Activated CD4-positive, alpha-beta memory T cell treated with anti-CD3 and anti-CD28 coated beads for 36 hours (primary cell): ENCODE measurements around the gene SLC25A51. TPM values are rescaled to one million over a fixed set of nuclear protein-coding genes. Genes with fewer than 3 reads are reported as not detected.

Experiments used
- CTCF ChIA-PET: fragments of 350-600 bp; sonication (Branson Sonifier 250); formaldehyde crosslinking; loops from one replicate; lab custom pipeline; 2021; ENCODE audit warnings: antibody characterized with exemption, inconsistent platforms; lab: Charles Lee
- POLR2A ChIA-PET: fragments of 350-600 bp; sonication (Branson Sonifier 250); formaldehyde crosslinking; loops from one replicate; lab custom pipeline; 2021; ENCODE audit warnings: antibody characterized with exemption; lab: Charles Lee
- DNase-seq: peaks from one replicate; pipeline ENCODE4 v3.0.0-alpha.2; 2020
- H3K27ac Mint-ChIP-seq: one replicate; pipeline ENCODE4 v1.8.0; 2021; ENCODE audit warnings: mixed read lengths
- H3K27me3 Mint-ChIP-seq: one replicate; pipeline ENCODE4 v1.8.0; 2021; ENCODE audit warnings: mixed read lengths
- H3K36me3 Mint-ChIP-seq: one replicate; pipeline ENCODE4 v1.8.0; 2021; ENCODE audit warnings: mixed read lengths
- H3K4me1 Mint-ChIP-seq: one replicate; pipeline ENCODE4 v1.8.0; 2021; ENCODE audit warnings: low read depth, mixed read lengths
- H3K4me3 Mint-ChIP-seq: one replicate; pipeline ENCODE4 v1.8.0; 2021; ENCODE audit warnings: mild to moderate bottlenecking, mixed read lengths
- H3K9me3 Mint-ChIP-seq: one replicate; pipeline ENCODE4 v1.8.0; 2021; ENCODE audit warnings: mixed read lengths
- intact Hi-C: fragments of 100-400 bp; cut with micrococcal nuclease; formaldehyde crosslinking; loops from one replicate; pipeline ENCODE4 v1.15.1; 2023
- total RNA-seq, 2 experiments: library from RNA; stranded (reverse); gene quantifications; one replicate each; pipeline ENCODE4 v1.2.3, GENCODE V29; 2021

The SLC25A51 gene
- total RNA-seq, 2 experiments from 2014 or later = 24.0 to 25.8 TPM

GRCh38 chr9:37923118-37923795 lies 19.3 kb upstream of the SLC25A51 start:
- ChIA-PET CTCF (interaction anchor here (0.7 kb wide), 1 partner anchor 64 kb away, joined by 3 read pairs; no protein-coding TSS in a partner anchor), POLR2A (no interaction called here)
- no peak for DNase-seq
- no peaks in the 10 kb centered on the region for H3K27me3 Mint-ChIP-seq
- H3K4me3 Mint-ChIP-seq = no peak overlapping the region
- no peak overlapping the region for H3K27ac Mint-ChIP-seq
- peaks cover 2% of the 10 kb centered on the region for H3K4me1 Mint-ChIP-seq
- no peaks in the 10 kb centered on the region for H3K9me3 Mint-ChIP-seq
- intact Hi-C loops = no loop called here
- no peaks in the 10 kb centered on the region for H3K36me3 Mint-ChIP-seq

GRCh38 chr9:37922363-37923117 lies 18.6 kb upstream of the SLC25A51 start:
- Mint-ChIP-seq H3K4me3 (no peak overlapping the region), H3K27ac (no peak overlapping the region), H3K27me3 (no peaks in the 10 kb centered on the region), H3K9me3 (no peaks in the 10 kb centered on the region), H3K4me1 (peaks cover 2% of the 10 kb centered on the region), H3K36me3 (no peaks in the 10 kb centered on the region)
- intact Hi-C loops = no loop called here
- ChIA-PET POLR2A (no interaction called here), CTCF (no interaction called here)
- DNase-seq = no peak

- H3K36me3 Mint-ChIP-seq = no peaks in the 10 kb centered on the region
- H3K27me3 Mint-ChIP-seq = no peaks in the 10 kb centered on the region
- no peak overlapping the region for H3K27ac Mint-ChIP-seq
- intact Hi-C loops = no loop called here
- no peaks in the 10 kb centered on the region for H3K9me3 Mint-ChIP-seq
- ChIA-PET POLR2A (no interaction called here), CTCF (interaction anchor here (1.1 kb wide), 1 partner anchor 166 kb away, joined by 3 read pairs; no protein-coding TSS in a partner anchor)
- H3K4me3 Mint-ChIP-seq = no peak overlapping the region
- H3K4me1 Mint-ChIP-seq = peaks cover 2% of the 10 kb centered on the region
- DNase-seq = no peak
These were observed 17.8 kb upstream of the SLC25A51 start for GRCh38 chr9:37921546-37922300.

GRCh38 chr9:37921168-37921510 lies 17.2 kb upstream of the SLC25A51 start:
- intact Hi-C loops = no loop called here
- ChIA-PET CTCF (interaction anchor here (1.1 kb wide), 1 partner anchor 167 kb away, joined by 3 read pairs; no protein-coding TSS in a partner anchor), POLR2A (no interaction called here)
- H3K9me3 Mint-ChIP-seq = no peaks in the 10 kb centered on the region
- H3K36me3 Mint-ChIP-seq = no peaks in the 10 kb centered on the region
- H3K4me3 Mint-ChIP-seq = no peak overlapping the region
- H3K27me3 Mint-ChIP-seq = no peaks in the 10 kb centered on the region
- H3K4me1 Mint-ChIP-seq = peaks cover under 1% of the 10 kb centered on the region
- no peak for DNase-seq
- H3K27ac Mint-ChIP-seq = no peak overlapping the region

- H3K36me3 Mint-ChIP-seq = no peaks in the 10 kb centered on the region
- DNase-seq = peak; percentile 46
- H3K27ac Mint-ChIP-seq = no peak overlapping the region
- CTCF ChIA-PET = interaction anchor here (1.1 kb wide), 1 partner anchor 167 kb away, joined by 3 read pairs; no protein-coding TSS in a partner anchor
- no peaks in the 10 kb centered on the region for H3K4me1 Mint-ChIP-seq
- no peaks in the 10 kb centered on the region for H3K27me3 Mint-ChIP-seq
- no peaks in the 10 kb centered on the region for H3K9me3 Mint-ChIP-seq
- POLR2A ChIA-PET = no interaction called here
- no peak overlapping the region for H3K4me3 Mint-ChIP-seq
- intact Hi-C loops = no loop called here
These were observed 16.7 kb upstream of the SLC25A51 start for GRCh38 chr9:37920471-37921167.

GRCh38 chr9:37919956-37920335 lies 16.0 kb upstream of the SLC25A51 start:
- Mint-ChIP-seq H3K27ac (no peak overlapping the region), H3K4me3 (no peak overlapping the region), H3K4me1 (no peaks in the 10 kb centered on the region), H3K36me3 (no peaks in the 10 kb centered on the region), H3K27me3 (no peaks in the 10 kb centered on the region), H3K9me3 (no peaks in the 10 kb centered on the region)
- intact Hi-C loops = loop anchor here (10.0 kb wide), 1 partner anchor 445 kb away; no protein-coding TSS in a partner anchor
- ChIA-PET CTCF (interaction anchor here (0.6 kb wide), 1 partner anchor 23 kb away, joined by 3 read pairs; no protein-coding TSS in a partner anchor), POLR2A (no interaction called here)
- no peak for DNase-seq

- POLR2A ChIA-PET = no interaction called here
- H3K4me3 Mint-ChIP-seq = no peak overlapping the region
These were observed 15.5 kb upstream of the SLC25A51 start for GRCh38 chr9:37919246-37919955.

GRCh38 chr9:37918665-37919170 lies 14.8 kb upstream of the SLC25A51 start:
- CTCF ChIA-PET = no interaction called here
- Mint-ChIP-seq H3K4me3 (no peak overlapping the region), H3K9me3 (no peaks in the 10 kb centered on the region), H3K4me1 (no peaks in the 10 kb centered on the region), H3K36me3 (no peaks in the 10 kb centered on the region), H3K27ac (no peak overlapping the region), H3K27me3 (no peaks in the 10 kb centered on the region)
- intact Hi-C loops = loop anchor here (10.0 kb wide), 1 partner anchor 446 kb away; no protein-coding TSS in a partner anchor
- POLR2A ChIA-PET = no interaction called here
- no peak for DNase-seq

More at GRCh38 chr9:37919246-37919955, 15.5 kb upstream of the SLC25A51 start:
- H3K27me3 Mint-ChIP-seq = no peaks in the 10 kb centered on the region
- H3K9me3 Mint-ChIP-seq = no peaks in the 10 kb centered on the region
- H3K4me1 Mint-ChIP-seq = no peaks in the 10 kb centered on the region
- no peak overlapping the region for H3K27ac Mint-ChIP-seq
- H3K36me3 Mint-ChIP-seq = no peaks in the 10 kb centered on the region
- CTCF ChIA-PET = interaction anchor here (0.6 kb wide), 1 partner anchor 23 kb away, joined by 3 read pairs; no protein-coding TSS in a partner anchor
- intact Hi-C loops = loop anchor here (10.0 kb wide), 1 partner anchor 445 kb away; no protein-coding TSS in a partner anchor
- no peak for DNase-seq

- Mint-ChIP-seq H3K27me3 (no peaks in the 10 kb centered on the region), H3K9me3 (no peaks in the 10 kb centered on the region), H3K4me3 (no peak overlapping the region), H3K27ac (no peak overlapping the region), H3K36me3 (no peaks in the 10 kb centered on the region), H3K4me1 (no peaks in the 10 kb centered on the region)
- POLR2A ChIA-PET = no interaction called here
- intact Hi-C loops = loop anchor here (10.0 kb wide), 1 partner anchor 447 kb away; no protein-coding TSS in a partner anchor
- CTCF ChIA-PET = interaction anchor here (0.6 kb wide), 1 partner anchor 392 kb away, joined by 3 read pairs; no protein-coding TSS in a partner anchor
- DNase-seq = no peak
These were observed 14.1 kb upstream of the SLC25A51 start for GRCh38 chr9:37917801-37918664.

GRCh38 chr9:37917313-37917731 lies 13.4 kb upstream of the SLC25A51 start:
- no peak for DNase-seq
- Mint-ChIP-seq H3K27ac (no peak overlapping the region), H3K9me3 (no peaks in the 10 kb centered on the region), H3K36me3 (no peaks in the 10 kb centered on the region), H3K4me3 (no peak overlapping the region), H3K4me1 (no peaks in the 10 kb centered on the region), H3K27me3 (no peaks in the 10 kb centered on the region)
- ChIA-PET CTCF (no interaction called here), POLR2A (no interaction called here)
- intact Hi-C loops = loop anchor here (10.0 kb wide), 1 partner anchor 447 kb away; no protein-coding TSS in a partner anchor
